Ectodermal cell (in vitro differentiated cells): ENCODE measurements around the gene ETV6.

Experiments
- H3K27ac ChIP-seq: 2 replicates; pipeline ENCODE4 v1.7.0; 2013; ENCODE audit warnings: mild to moderate bottlenecking, low read depth, low read length; ENCODE audit not compliant: insufficient read depth, poor library complexity, severe bottlenecking
- H3K27me3 ChIP-seq: 2 replicates; pipeline ENCODE4 v1.7.0; 2013; ENCODE audit warnings: mild to moderate bottlenecking, low read length; ENCODE audit not compliant: insufficient read depth, control insufficient read depth, poor library complexity, severe bottlenecking
- H3K36me3 ChIP-seq: one replicate; pipeline ENCODE4 v1.7.0; 2013; ENCODE audit warnings: low read length; ENCODE audit not compliant: control insufficient read depth, insufficient read depth
- H3K4me1 ChIP-seq: one replicate; pipeline ENCODE4 v1.7.0; 2013; ENCODE audit warnings: low read length; ENCODE audit not compliant: control insufficient read depth, insufficient read depth
- H3K4me3 ChIP-seq: 2 replicates; pipeline ENCODE4 v1.7.0; 2013; ENCODE audit warnings: low read depth, low read length, control low read depth; ENCODE audit not compliant: insufficient read depth
- H3K9me3 ChIP-seq: 2 replicates; pipeline ENCODE4 v1.7.0; 2013; ENCODE audit warnings: mild to moderate bottlenecking, low read length, moderate library complexity; ENCODE audit not compliant: control insufficient read depth
- WGBS, 2 experiments: methylation state at CpG; one replicate each; pipeline ENCODE4 v1.1.7; 2013; ENCODE audit warnings: missing lambda C conversion rate in 2 of 2; 5-methylcytosine and 5-hydroxymethylcytosine counted together

ETV6 gene

DNA sequence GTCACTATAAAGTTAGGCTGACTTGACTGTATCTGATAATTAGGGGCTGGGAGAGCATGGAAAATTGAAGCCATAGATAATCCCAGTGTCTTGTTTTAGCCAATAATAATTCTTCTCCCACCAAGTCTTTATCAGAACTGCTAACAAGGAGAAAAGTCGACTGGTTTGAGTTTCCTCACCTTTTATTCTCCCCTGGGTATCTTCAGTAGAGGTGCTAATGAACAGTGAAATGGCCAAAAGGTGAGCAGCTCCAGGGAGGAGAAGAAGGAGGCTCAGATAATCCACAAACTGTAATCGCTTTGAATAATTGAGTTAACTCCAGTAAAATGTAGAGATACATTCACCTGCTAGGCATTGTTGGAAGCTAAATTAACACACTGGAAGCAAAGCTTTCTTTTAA is 72.6 kb downstream of the ETV6 start:
- Histone ChIP-seq H3K27ac (no peak overlapping the region), H3K36me3 (no peaks in the 10 kb centered on the region), H3K4me1 (peaks cover 18% of the 10 kb centered on the region), H3K4me3 (no peak overlapping the region), H3K9me3 (no peaks in the 10 kb centered on the region), H3K27me3 (no peaks in the 10 kb centered on the region)
- WGBS, 2 experiments: 67 to 93% methylated on average over 2 of the region's 2 CpGs

DNA sequence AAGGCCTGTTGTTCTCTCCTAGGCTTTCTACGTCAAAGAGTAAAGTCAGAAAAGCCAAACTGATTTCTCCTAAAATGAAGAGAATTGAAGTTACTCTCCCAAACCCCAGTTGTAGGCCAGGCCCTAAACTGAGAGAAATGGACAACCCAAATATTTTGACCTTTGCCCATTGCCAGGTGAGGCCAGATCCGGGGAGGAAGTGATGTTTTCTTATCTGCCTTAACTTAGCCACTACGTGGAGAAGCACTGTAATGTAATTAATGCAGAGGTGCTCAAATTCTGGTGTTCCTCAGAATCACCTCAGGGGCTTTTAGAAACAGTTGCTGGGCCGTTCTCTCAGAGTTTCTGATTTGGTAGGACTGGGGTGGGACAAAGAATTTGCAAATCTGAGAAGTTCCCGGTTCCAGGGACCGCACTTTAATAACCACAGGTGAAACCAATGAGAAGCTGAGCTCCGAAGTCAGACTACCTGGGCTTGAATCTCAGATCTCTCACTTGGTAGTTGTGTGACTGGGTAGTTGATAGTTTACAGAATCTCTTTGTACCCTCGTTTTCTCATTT is 73.2 kb downstream of the ETV6 start:
- 92 to 95% methylated on average over 8 of the region's 8 CpGs for WGBS, 2 experiments
- Histone ChIP-seq H3K27me3 (no peaks in the 10 kb centered on the region), H3K4me3 (no peak overlapping the region), H3K9me3 (no peaks in the 10 kb centered on the region), H3K27ac (no peak overlapping the region), H3K4me1 (peaks cover 21% of the 10 kb centered on the region), H3K36me3 (no peaks in the 10 kb centered on the region)

DNA sequence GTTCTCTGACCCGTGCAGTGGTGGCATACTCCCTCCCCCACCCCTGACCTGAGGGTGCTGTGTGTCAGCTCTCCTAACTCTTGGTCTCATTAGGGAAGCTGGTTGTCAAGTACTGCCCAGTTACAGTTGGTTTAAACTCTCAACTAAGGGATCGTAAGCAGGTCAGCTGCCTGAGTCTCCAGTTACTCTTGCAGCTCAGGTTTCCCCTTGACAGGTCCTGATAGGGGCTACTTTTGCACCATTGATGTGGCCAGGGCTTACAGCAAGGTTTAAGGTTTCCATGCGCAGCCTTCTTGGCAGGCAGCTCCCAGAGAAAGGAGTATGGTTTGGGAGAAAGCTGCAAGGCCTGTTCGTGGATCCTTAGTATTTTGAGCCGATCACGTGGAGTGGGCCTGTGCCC is 74.5 kb downstream of the ETV6 start:
- no peaks in the 10 kb centered on the region for H3K27me3 ChIP-seq
- no peaks in the 10 kb centered on the region for H3K36me3 ChIP-seq
- H3K4me3 ChIP-seq: no peak overlapping the region
- H3K27ac ChIP-seq: no peak overlapping the region
- 83 to 86% methylated on average over 6 of the region's 6 CpGs for WGBS, 2 experiments
- H3K9me3 ChIP-seq: no peaks in the 10 kb centered on the region
- peaks cover 17% of the 10 kb centered on the region for H3K4me1 ChIP-seq

DNA sequence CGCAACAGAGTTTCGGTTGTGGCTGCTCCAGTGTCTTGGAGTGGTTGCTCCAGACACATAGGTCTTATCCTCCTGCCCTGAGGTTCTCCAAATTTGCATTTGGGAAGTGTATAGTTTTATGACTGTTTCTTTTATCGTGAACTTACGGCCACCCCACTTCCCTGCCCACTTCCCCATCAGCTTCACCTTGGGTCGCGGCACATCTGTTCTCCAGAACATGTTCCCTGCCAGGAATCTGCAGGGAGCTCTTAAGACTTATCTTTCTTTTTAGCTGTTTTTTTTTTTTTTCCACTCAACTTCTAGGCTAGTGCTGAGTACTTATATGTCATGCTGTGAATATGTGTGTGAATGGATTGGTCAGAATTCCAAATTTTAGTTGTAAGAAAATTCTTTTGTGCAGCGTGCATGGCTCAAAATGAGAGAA is 75.4 kb downstream of the ETV6 start:
- Histone ChIP-seq H3K27ac (no peak overlapping the region), H3K4me1 (peaks cover 12% of the 10 kb centered on the region), H3K9me3 (no peaks in the 10 kb centered on the region), H3K27me3 (no peaks in the 10 kb centered on the region), H3K36me3 (no peaks in the 10 kb centered on the region), H3K4me3 (no peak overlapping the region)
- WGBS, 2 experiments: 96% methylated on average over 7 of the region's 7 CpGs

DNA sequence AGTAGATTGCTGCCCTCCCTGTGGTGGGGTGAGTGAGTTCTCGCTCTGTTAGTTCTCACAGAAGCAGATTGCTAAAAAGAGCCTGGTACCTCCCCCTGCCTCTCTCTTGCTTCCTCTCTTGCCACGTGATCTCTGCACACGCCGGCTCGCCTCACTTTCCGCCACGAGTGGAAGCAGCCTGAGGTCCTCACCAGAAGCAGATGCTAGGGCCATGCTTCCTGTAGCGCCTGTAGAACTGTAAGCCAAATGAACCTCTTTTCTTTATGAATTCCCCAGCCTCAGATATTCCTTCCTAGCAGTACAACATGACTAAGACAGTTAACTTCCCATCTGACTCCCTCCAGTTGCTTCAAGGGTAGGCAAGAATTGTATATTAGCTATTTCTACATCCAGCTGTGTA is 76.2 kb downstream of the ETV6 start:
- Histone ChIP-seq H3K27me3 (no peaks in the 10 kb centered on the region), H3K36me3 (no peaks in the 10 kb centered on the region), H3K9me3 (no peaks in the 10 kb centered on the region), H3K27ac (no peak overlapping the region), H3K4me3 (no peak overlapping the region), H3K4me1 (peaks cover 12% of the 10 kb centered on the region)
- WGBS, 2 experiments: 93 to 94% methylated on average over 8 of the region's 8 CpGs

DNA sequence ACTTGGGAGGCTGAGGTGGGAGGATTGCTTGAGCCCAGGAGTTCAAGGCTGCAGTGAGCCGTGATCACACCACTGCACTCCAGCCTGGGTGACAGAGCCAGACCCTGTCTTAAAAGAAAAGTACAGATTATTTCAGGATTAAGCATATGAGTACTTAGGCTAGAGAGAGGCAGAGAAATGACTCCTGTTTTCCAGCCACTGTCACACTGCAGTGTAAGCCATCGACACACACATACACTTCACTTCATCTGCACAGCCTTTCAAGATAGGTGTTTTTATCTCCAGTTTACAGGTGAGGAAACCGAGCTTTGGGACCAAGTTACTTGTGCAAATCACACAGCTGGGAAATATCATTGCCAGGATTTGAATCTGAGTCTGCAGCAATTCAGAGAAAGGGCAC is 77.2 kb downstream of the ETV6 start:
- peaks cover 12% of the 10 kb centered on the region for H3K4me1 ChIP-seq
- no peaks in the 10 kb centered on the region for H3K36me3 ChIP-seq
- WGBS, 2 experiments: 95 to 96% methylated on average over 3 of the region's 3 CpGs
- no peak overlapping the region for H3K27ac ChIP-seq
- H3K27me3 ChIP-seq: no peaks in the 10 kb centered on the region
- no peak overlapping the region for H3K4me3 ChIP-seq
- H3K9me3 ChIP-seq: no peaks in the 10 kb centered on the region

DNA sequence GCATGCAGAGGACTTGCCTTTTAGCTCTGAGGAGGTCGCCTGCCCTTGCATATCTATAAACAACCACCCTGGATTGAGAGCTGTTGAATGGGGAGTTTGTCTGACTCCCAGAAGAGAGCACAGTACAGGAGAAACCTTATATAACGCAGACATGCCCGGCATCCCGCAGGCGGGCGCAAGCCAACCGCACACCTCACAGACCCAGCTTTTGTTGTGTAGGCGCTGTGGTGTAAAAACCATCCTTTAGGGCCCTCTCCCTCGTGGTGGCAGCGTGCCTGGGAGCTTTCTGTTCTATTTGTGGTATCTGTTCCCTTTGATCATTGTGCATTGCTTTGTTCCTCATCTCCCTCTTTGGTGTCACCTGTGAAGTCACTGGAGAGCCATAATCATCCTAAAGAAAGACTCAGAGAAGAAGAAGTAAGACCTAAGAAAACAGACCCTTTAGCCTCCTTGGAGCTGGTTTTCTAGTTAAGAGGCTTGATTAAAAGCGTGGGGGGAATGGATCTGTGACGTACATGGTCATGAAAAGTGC is 77.7 kb downstream of the ETV6 start:
- no peaks in the 10 kb centered on the region for H3K9me3 ChIP-seq
- WGBS, 2 experiments: 91 to 94% methylated on average over 12 of the region's 12 CpGs
- no peak overlapping the region for H3K4me3 ChIP-seq
- no peaks in the 10 kb centered on the region for H3K36me3 ChIP-seq
- H3K4me1 ChIP-seq: peaks cover 12% of the 10 kb centered on the region
- H3K27ac ChIP-seq: no peak overlapping the region
- no peaks in the 10 kb centered on the region for H3K27me3 ChIP-seq

DNA sequence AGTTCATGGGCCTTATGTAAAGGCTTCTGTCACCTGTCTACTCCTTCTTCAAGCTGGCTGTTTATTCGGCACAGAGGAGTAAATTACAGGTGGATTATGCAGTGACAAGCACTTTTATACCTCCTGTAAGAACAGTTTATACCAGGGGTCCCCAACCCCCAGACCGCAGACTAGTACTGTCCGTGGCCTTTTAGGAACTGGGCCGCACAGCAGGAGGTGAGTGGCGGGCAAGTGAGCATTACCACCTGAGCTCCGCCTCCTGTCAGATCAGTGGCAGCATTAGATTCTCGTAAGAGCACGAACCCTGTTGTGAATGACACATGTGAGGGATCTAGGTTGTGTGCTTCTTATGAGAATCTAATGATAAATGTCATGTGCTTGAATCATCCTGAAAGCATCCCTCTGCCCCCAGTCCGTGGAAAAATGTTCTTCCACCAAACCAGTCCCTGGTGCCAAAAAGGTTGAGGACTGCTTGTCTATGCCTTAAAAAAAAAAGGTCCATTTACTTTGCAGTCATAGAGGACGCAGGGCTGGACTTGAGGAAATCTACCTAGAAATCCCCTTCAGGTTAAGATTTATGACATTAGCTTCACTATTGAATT is 78.8 kb downstream of the ETV6 start:
- peaks cover 12% of the 10 kb centered on the region for H3K4me1 ChIP-seq
- WGBS, 2 experiments: 85 to 87% methylated on average over 10 of the region's 10 CpGs
- H3K9me3 ChIP-seq: no peaks in the 10 kb centered on the region
- no peak overlapping the region for H3K27ac ChIP-seq
- H3K36me3 ChIP-seq: no peaks in the 10 kb centered on the region
- no peaks in the 10 kb centered on the region for H3K27me3 ChIP-seq
- no peak overlapping the region for H3K4me3 ChIP-seq

DNA sequence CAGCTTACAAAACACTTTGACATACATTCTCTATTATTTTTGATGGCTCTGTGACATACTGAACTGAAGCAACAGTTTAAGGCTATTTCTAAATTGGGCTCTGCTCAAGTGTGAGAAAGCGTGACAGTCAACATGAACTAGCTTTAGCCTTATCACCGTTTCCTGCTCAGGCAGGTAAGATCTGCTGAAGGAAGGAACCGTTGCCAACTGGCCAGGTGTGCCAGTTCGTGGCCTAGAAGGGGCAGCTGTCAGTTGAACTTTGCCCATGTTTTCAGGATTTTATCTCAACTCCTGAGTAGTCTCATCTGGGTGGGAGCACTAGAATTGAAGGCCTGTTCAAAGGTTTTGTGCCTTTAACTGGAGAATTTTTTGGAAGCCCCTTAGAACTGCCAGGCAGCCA is 79.5 kb downstream of the ETV6 start:
- WGBS, 2 experiments: 93 to 94% methylated on average over 4 of the region's 4 CpGs
- Histone ChIP-seq H3K27ac (no peak overlapping the region), H3K36me3 (no peaks in the 10 kb centered on the region), H3K27me3 (no peaks in the 10 kb centered on the region), H3K9me3 (no peaks in the 10 kb centered on the region), H3K4me1 (peaks cover 5% of the 10 kb centered on the region), H3K4me3 (no peak overlapping the region)

DNA sequence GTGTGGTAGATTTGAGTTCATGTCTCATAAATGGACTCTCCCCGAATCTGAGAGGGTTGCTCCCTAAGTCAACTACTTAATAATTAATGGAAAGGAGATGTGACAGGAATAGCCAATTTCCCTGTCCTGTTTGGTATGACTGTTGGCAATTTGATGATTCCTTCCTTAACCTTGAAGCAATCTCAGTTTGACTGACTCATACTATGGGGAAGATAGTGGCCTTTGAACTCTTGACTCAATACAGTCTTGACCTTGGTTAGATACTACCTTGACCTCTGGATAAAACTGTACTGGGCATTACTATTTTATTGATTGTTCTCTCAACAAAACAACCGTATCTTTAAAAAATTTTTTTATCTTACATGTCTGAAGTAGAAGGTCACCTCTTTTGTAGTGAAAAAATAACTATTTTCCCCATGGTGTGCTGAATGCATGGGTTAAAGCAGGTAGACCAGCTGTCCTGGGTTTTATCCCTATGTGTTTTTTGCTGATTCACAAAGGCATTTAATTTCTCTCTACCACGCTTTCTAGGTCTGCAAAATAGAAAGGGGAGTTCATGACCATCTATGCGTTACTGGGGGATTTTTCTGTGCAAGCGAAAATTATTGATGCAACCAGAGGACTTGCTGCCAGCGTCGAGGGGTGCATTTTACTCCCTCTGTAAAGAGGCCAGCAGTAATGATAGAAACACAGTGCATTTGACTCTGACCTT is 80.1 kb downstream of the ETV6 start:
- WGBS, 2 experiments: 92 to 96% methylated on average over 6 to 7 of the region's 7 CpGs
- Histone ChIP-seq H3K36me3 (no peaks in the 10 kb centered on the region), H3K27ac (no peak overlapping the region), H3K9me3 (no peaks in the 10 kb centered on the region), H3K4me3 (no peak overlapping the region), H3K27me3 (no peaks in the 10 kb centered on the region), H3K4me1 (peaks cover 3% of the 10 kb centered on the region)
